Pons (tissue), 1 donor: ENCODE measurements around the gene YBX3.

Experiments used
- DNase-seq: peaks from one replicate; pipeline ENCODE4 v3.0.0-alpha.2; 2016; ENCODE audit warnings: low spot score

YBX3 gene

DNA sequence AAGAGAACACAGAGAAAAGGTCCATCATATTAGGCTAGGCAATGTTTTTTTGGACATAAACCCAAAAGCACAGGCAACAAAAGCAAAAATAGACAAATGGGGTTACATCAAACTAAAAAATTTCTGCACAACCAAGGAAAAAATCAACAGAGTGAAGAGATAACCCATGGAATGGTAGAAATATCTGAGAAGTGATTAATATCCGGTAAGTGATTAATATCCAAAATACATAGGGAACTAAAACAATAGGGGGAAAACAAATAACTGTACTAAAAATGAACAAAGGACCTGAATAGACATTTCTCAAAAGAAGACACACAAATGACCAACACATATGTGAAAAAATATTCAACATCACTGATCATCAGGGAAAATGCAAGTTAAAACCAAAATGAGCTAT, 53.6 kb downstream of the YBX3 start:
- no peak for DNase-seq

DNA sequence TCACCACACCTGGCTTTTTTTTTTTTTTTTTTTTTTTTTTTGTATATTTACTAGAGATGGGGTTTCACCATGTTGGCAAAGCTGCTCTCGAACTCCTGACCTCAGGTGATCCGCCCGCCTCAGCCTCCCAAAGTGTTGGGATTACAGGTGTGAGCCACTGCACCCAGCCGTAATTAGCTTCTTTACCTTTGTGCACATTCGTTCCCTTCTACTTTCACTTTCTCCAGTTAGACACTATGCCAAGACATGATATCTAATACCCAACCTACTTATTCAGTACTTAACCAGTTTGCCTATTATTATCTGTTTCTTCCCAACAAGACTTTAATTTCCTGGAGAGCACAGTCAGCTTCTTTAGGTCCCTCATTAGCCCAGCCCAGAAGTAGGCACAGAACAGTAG, 54.6 kb downstream of the YBX3 start:
- DNase-seq: no peak

- no peak for DNase-seq
Observed at GRCh38 chr12:10667581-10667980, 55.5 kb downstream of the YBX3 start.

DNA sequence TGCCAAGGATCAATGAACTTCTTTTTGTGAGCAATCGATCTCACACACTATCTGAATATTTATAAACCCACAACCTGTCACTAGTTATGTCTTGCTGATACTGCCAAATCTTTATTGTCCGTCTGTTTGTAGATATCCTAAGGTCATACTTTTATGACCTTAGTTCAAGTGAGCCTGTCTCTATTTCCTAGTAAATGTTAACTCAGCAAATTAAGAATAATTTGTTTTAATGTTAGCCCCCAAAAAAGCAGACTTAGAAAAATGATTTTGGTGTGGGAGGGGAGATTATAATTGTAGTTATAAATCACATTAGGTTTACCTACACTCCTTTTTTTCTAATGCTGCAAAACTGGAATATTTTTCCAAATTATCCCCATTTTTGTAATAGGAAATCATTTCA, 58.6 kb downstream of the YBX3 start:
- no peak for DNase-seq

DNA sequence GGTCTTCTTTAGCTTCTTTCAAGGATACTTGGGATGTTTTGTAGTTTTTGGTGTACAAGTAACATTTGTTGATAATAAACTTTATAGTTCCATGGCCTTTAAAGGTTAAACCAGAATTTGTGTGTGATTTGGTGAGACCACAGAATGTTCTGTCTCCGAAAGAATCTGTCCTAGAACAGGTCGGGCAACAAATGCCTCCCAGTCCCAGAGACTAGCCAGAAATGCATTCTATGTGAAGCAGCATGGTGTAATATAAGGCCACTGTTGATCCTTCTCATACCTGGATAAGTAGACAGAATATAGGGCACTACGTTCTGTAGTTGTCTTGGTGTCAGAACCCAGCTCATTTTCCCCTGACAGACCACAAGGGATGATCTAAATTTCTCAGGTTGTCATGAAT, 59.3 kb downstream of the YBX3 start:
- no peak for DNase-seq

DNA sequence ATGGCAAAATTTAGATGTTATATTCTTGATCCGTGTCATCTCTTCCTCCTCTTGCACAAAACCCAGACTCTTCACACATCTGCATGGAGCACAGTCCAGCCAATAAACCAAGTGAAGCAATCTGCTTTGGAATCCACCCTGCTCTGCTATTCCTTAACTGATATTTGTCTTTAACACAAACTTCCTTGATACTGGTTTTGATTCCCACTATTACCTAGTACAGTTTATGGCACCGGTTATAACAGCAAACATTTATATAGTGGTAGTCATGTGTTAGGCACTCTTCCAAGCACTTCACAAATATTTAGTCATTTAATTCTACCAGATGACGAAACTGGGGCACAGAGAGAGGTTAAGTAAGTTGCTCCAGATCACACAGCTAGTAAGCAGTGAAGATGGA, 61.8 kb downstream of the YBX3 start:
- DNase-seq: no peak

DNA sequence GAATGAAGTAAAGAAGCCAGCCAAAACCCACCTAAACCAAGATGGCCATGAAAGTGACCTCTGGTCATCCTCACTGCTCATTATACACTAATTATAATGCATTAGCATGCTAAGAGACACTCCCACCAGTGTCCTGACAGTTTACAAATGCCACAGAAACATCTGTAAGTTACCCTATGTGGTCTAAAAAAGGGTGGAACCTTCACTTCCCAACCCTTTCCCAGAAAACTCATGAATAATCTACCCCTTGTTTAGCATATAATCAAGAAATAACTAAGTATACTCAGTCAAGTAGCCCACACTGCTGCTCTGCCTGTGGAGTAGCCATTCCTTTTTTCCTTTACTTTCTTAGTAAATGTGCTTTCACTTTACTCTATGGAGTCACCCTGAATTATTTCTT, 69.1 kb downstream of the YBX3 start:
- DNase-seq: no peak

DNA sequence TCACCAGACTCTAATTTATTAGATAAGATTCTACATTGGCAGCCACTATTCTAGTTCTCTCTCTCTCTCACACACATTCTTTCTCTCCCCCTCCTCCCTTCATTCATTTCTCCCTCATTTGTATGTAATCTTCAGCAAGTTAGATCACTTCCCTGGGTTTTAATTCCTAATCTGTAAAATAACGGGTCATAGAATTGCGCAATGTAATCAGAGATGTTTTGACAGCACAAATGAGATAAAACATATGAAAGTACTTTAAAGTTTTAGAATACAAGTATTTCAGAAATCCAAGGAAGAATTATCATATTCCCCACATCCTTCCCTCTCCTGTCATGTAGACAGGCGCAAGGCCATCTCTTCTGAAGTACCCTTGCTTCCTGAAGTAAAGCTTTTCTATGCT, 70.9 kb downstream of the YBX3 start:
- DNase-seq: no peak
